Nephron (organoid): ENCODE results near the gene GGA3.

Experiments
- H3K27ac Mint-ChIP-seq, 3 experiments: 2 replicates each; pipeline ENCODE4 v1.8.0; 2020; ENCODE audit warnings: mixed read lengths in 3 of 3, mild to moderate bottlenecking in 2 of 3, moderate library complexity in 1 of 3
- H3K27me3 Mint-ChIP-seq: 2 replicates; pipeline ENCODE4 v1.8.0; 2021; ENCODE audit warnings: low read depth, mild to moderate bottlenecking, moderate library complexity, mixed read lengths
- H3K36me3 Mint-ChIP-seq: 2 replicates; pipeline ENCODE4 v1.8.0; 2020; ENCODE audit warnings: low read depth, mixed read lengths
- H3K4me1 Mint-ChIP-seq: 2 replicates; pipeline ENCODE4 v1.8.0; 2020; ENCODE audit warnings: mixed read lengths
- H3K4me3 Mint-ChIP-seq, 3 experiments: 2 replicates each; pipeline ENCODE4 v1.8.0; 2020; ENCODE audit warnings: mild to moderate bottlenecking in 3 of 3, mixed read lengths in 3 of 3, moderate library complexity in 2 of 3
- H3K9me3 Mint-ChIP-seq: 2 replicates; pipeline ENCODE4 v1.8.0; 2020; ENCODE audit warnings: mixed read lengths
- CTCF ChIP-seq, 3 experiments: fragments of 200-600 bp; sonication (generic); IDR thresholded peaks; one replicate each; pipeline ENCODE4 v1.5.0; 2021; ENCODE audit warnings: antibody characterized with exemption in 3 of 3; ENCODE audit not compliant: unreplicated experiment in 3 of 3

Gene GGA3

GRCh38 chr17:75188614-75189013 is 72.8 kb downstream of the GGA3 start:
- peaks cover 10% of the 10 kb centered on the region for H3K4me1 Mint-ChIP-seq
- TF ChIP-seq CTCF (IDR thresholded peaks at IDR 0.05; ENCODE audit: unreplicated experiment in 3 of 3), result no peak
- H3K4me3 Mint-ChIP-seq, result no peak overlapping the region
- H3K9me3 Mint-ChIP-seq, result no peaks in the 10 kb centered on the region
- H3K27ac Mint-ChIP-seq, result no peak overlapping the region
- H3K27me3 Mint-ChIP-seq, result no peaks in the 10 kb centered on the region
- H3K36me3 Mint-ChIP-seq, result no peaks in the 10 kb centered on the region
